Keratinocyte (primary cell): ENCODE measurements around the gene DVL2. TPM values are rescaled to one million over a fixed set of nuclear protein-coding genes. Genes with fewer than 3 reads are reported as not detected.

ENCODE experiments used
- DNase-seq: peaks from one replicate; pipeline ENCODE4 v3.0.0-alpha.2; 2011; ENCODE audit warnings: low read depth, missing footprints, low spot score
- FAIRE-seq: peaks from 2 replicates; lab custom pipeline; 2011; peaks lifted over from hg19 to GRCh38; lab: Jason Lieb, UNC
- H2AFZ ChIP-seq: 2 replicates; pipeline ENCODE4 v1.6.0; 2012; ENCODE audit warnings: low read length, control low read depth, inconsistent platforms; ENCODE audit not compliant: control insufficient read depth
- H3K27ac ChIP-seq: 2 replicates; pipeline ENCODE4 v1.5.1; 2011; ENCODE audit warnings: low read length; ENCODE audit not compliant: control insufficient read depth, insufficient read depth
- H3K27me3 ChIP-seq: 3 replicates; pipeline ENCODE4 v1.6.0; 2011; ENCODE audit warnings: low read length; ENCODE audit not compliant: control insufficient read depth, insufficient read depth; ENCODE audit errors: extremely low read depth
- H3K36me3 ChIP-seq, 2 experiments: 2 replicates in 1 of 2; 3 replicates in 1 of 2; pipeline ENCODE4 v1.5.1; 2011; ENCODE audit warnings: low read length in 2 of 2, mild to moderate bottlenecking in 1 of 2; ENCODE audit not compliant: control insufficient read depth in 2 of 2, insufficient read depth in 2 of 2; ENCODE audit errors: extremely low read depth in 1 of 2
- H3K4me1 ChIP-seq: 3 replicates; pipeline ENCODE4 v1.5.1; 2011; ENCODE audit warnings: low read length; ENCODE audit not compliant: control insufficient read depth, insufficient read depth; ENCODE audit errors: extremely low read depth
- H3K4me2 ChIP-seq: 3 replicates; pipeline ENCODE4 v1.6.0; 2011; ENCODE audit warnings: low read depth, low read length; ENCODE audit not compliant: control insufficient read depth, insufficient read depth; ENCODE audit errors: extremely low read depth
- H3K4me3 ChIP-seq, 3 experiments: fragments of 200-600 bp in 1 of 3; sonication (generic) in 1 of 3; 2 replicates in 2 of 3; 3 replicates in 1 of 3; pipeline ENCODE4 v1.5.1; 2011 to 2016; ENCODE audit warnings: low read length in 3 of 3, mild to moderate bottlenecking in 3 of 3, control low read depth in 2 of 3, inconsistent platforms in 1 of 3, low read depth in 1 of 3, mixed read lengths in 1 of 3, mixed run types in 1 of 3, moderate library complexity in 1 of 3; ENCODE audit not compliant: control insufficient read depth in 2 of 3, insufficient read depth in 2 of 3; ENCODE audit errors: extremely low read depth in 1 of 3
- H3K79me2 ChIP-seq: 2 replicates; pipeline ENCODE4 v1.6.0; 2012; ENCODE audit warnings: low read length; ENCODE audit not compliant: control insufficient read depth, insufficient read depth
- H3K9ac ChIP-seq: 3 replicates; pipeline ENCODE4 v1.6.0; 2011; ENCODE audit warnings: low read length; ENCODE audit not compliant: control insufficient read depth, insufficient read depth; ENCODE audit errors: extremely low read depth
- H3K9me1 ChIP-seq: 3 replicates; pipeline ENCODE4 v1.6.0; 2011; ENCODE audit warnings: low read length; ENCODE audit not compliant: control insufficient read depth, insufficient read depth; ENCODE audit errors: extremely low read depth
- H3K9me3 ChIP-seq: 2 replicates; pipeline ENCODE4 v1.5.1; 2012; ENCODE audit warnings: low read depth, low read length; ENCODE audit not compliant: control insufficient read depth
- H4K20me1 ChIP-seq: 3 replicates; pipeline ENCODE4 v1.6.0; 2011; ENCODE audit warnings: low read length; ENCODE audit not compliant: control insufficient read depth, insufficient read depth; ENCODE audit errors: extremely low read depth
- EZH2 ChIP-seq: IDR thresholded peaks from one replicate; pipeline ENCODE4 v1.6.1; 2012; ENCODE audit warnings: inconsistent platforms, mild to moderate bottlenecking, low read length, moderate library complexity
- dilution Hi-C: fragments of 300-500 bp; cut with MboI; formaldehyde crosslinking; loops from one replicate; pipeline ENCODE4 v1.7.0; 2020; ENCODE audit warnings: low sequenced_read_pairs; ENCODE audit not compliant: extremely low pct_ligation_motif_present
- polyA plus RNA-seq, 5 experiments: library from polyadenylated mRNA; depleted of rRNA in 3 of 5; stranded (reverse) in 3 of 5; stranded (forward) in 1 of 5; unstranded in 1 of 5; fragments of >200 nt; gene quantifications; 1 replicate in 1 of 5; 2 replicates in 3 of 5; 3 replicates in 1 of 5; pipeline versions ENCODE4 v1.2.1 to v1.2.3, GENCODE V29; 2011 to 2012; ENCODE audit warnings: missing spikeins in 2 of 5, low read depth in 1 of 5, low replicate concordance in 1 of 5
- TF ChIP-seq, protein P1 (sequence below), 3 experiments: IDR thresholded peaks in 1 of 3; conservative IDR thresholded peaks in 1 of 3; optimal IDR thresholded peaks in 1 of 3; 2 replicates in 2 of 3; 3 replicates in 1 of 3; pipeline versions ENCODE3 to v1.5.1; 2011; ENCODE audit warnings: low read length in 3 of 3, mild to moderate bottlenecking in 3 of 3, moderate library complexity in 2 of 3, control low read depth in 1 of 3, inconsistent platforms in 1 of 3; ENCODE audit not compliant: insufficient read depth in 2 of 3; ENCODE audit errors: extremely low read depth in 1 of 3

DVL2 gene
- polyA plus RNA-seq, 1 donor (not counting 4 experiments of a cell fraction or from before 2014, with no cell fraction given), result 3.7 TPM

DNA sequence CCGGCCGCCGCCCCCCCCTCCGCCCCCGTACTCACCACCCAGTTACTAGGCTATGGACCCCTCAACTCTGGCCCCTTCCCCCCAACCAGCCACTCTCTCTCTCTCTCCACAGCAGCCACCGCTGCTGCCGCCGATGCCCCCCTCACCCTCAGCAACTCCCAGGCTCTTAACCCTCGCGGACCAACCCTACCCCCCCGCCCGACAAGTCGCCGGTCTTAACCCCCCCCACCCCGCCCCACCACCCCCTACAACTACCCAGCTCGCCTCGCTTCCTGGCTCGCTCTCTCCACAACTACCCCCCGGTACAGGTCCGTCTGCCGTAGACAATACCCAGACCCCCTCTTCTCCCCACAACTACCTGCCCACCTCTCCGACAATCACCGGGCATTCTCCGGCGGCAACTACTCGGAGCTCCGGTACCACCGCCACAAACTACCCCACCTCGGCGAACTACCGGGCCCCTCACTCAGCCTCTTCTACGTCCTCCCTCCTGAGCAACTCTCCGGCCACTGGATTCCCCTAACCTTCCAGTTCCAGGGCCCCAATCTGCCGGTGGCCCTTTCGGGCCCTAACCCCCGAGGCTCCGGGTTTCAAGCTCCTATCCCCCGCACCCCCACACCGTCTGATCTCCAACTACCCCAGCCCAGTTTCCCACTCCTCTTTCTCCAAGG, 4.2 kb upstream of the DVL2 start:
- FAIRE-seq (no peak), DNase-seq (no peak)
- Histone ChIP-seq H3K79me2 (peaks cover 44% of the 10 kb centered on the region), H3K4me2 (peak overlapping the region; percentile 12), H3K9ac (peak overlapping the region; percentile 97), H4K20me1 (no peaks in the 10 kb centered on the region), H3K9me1 (no peaks in the 10 kb centered on the region), H3K36me3 (peaks cover 17 to 31% of the 10 kb centered on the region in 2 experiments), H3K4me3 (peak overlapping the region; percentile 87 to 95 (median 90)), H3K27me3 (no peaks in the 10 kb centered on the region), H3K9me3 (no peaks in the 10 kb centered on the region), H3K4me1 (peaks cover 41% of the 10 kb centered on the region), H2AFZ (no peak overlapping the region), H3K27ac (peak overlapping the region; percentile 84)
- TF ChIP-seq EZH2, result no peak
- TF ChIP-seq, protein P1, sequence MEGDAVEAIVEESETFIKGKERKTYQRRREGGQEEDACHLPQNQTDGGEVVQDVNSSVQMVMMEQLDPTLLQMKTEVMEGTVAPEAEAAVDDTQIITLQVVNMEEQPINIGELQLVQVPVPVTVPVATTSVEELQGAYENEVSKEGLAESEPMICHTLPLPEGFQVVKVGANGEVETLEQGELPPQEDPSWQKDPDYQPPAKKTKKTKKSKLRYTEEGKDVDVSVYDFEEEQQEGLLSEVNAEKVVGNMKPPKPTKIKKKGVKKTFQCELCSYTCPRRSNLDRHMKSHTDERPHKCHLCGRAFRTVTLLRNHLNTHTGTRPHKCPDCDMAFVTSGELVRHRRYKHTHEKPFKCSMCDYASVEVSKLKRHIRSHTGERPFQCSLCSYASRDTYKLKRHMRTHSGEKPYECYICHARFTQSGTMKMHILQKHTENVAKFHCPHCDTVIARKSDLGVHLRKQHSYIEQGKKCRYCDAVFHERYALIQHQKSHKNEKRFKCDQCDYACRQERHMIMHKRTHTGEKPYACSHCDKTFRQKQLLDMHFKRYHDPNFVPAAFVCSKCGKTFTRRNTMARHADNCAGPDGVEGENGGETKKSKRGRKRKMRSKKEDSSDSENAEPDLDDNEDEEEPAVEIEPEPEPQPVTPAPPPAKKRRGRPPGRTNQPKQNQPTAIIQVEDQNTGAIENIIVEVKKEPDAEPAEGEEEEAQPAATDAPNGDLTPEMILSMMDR (optimal IDR thresholded peaks at IDR 0.05 in 1 of 3, IDR thresholded peaks at IDR 0.05 in 1 of 3, conservative IDR thresholded peaks at IDR 0.05 in 1 of 3; ENCODE audit: extremely low read depth in 1 of 3, insufficient read depth in 2 of 3, low read length in 3 of 3), result no peak
- dilution Hi-C loops, result no loop called here

DNA sequence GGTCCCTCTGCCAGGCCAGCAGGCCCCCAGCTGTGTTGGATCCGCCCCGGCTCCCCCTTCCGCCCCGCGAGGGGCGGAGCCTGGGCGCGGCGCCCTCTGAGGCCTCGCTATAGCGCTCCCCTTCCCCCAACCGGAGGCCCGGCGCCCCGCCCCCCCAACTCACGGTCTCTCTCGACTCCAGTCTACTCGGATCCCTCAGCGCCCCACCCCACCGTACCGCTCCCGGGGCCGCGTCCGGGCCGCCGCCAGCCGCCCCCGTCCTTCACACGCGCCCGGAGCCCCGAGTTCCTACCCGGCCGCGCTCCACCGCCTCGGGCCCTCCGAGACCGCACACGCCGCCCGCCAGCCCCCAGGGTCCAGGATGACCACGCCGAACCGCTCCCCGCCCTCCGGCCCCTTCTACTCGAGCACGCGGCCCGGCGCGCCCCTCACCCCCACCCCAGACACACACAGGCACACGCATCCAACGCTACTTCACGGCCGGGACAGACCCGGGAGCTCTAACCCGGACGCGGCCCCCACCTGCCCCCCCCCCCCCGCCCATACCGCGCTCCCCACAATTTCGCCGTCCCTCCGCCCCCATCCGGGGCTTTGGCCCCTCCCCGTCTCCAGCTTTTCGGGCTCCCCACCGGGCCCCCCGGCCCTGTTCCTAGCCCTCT, 3.6 kb upstream of the DVL2 start:
- Histone ChIP-seq H3K4me2 (peak overlapping the region; percentile 62), H3K27me3 (no peaks in the 10 kb centered on the region), H3K36me3 (peaks cover 15 to 31% of the 10 kb centered on the region in 2 experiments), H2AFZ (no peak overlapping the region), H3K79me2 (peaks cover 51% of the 10 kb centered on the region), H3K27ac (peak overlapping the region; percentile 84), H3K4me3 (peak overlapping the region; percentile 42 to 95 (median 90)), H3K9me1 (no peaks in the 10 kb centered on the region), H3K4me1 (peaks cover 38% of the 10 kb centered on the region), H3K9me3 (no peaks in the 10 kb centered on the region), H4K20me1 (no peaks in the 10 kb centered on the region), H3K9ac (peak overlapping the region; percentile 97)
- dilution Hi-C loops, result no loop called here
- TF ChIP-seq, protein P1 (optimal IDR thresholded peaks at IDR 0.05 in 1 of 3, IDR thresholded peaks at IDR 0.05 in 1 of 3, conservative IDR thresholded peaks at IDR 0.05 in 1 of 3; ENCODE audit: extremely low read depth in 1 of 3, insufficient read depth in 2 of 3, low read length in 3 of 3), result no peak
- no peak for TF ChIP-seq EZH2
- DNase-seq (no peak), FAIRE-seq (no peak)
